ENCODE measurements around the gene KLHL6. TPM values are rescaled to one million over a fixed set of nuclear protein-coding genes. Genes with fewer than 3 reads are reported as not detected.

Gene KLHL6
- total and polyA plus RNA-seq, 2 of the 13 experiments (the other 11 are each of a cell fraction or from before 2014, with no cell fraction given) = not detected

- TF ChIP-seq FOXA1 (IDR thresholded peaks at IDR 0.05) = no peak
- no peak for TF ChIP-seq FOXA1 (CRISPR knock-in tag; IDR thresholded peaks at IDR 0.05)
- no peak for TF ChIP-seq ZNF431 (CRISPR knock-in tag; IDR thresholded peaks at IDR 0.05; ENCODE audit: borderline replicate concordance, low read depth)
- no peak for TF ChIP-seq ATF7-NPFF (CRISPR knock-in tag; IDR thresholded peaks at IDR 0.05; ENCODE audit: low read depth)
- TF ChIP-seq ZNF234 (CRISPR knock-in tag; conservative IDR thresholded peaks at IDR 0.05) = no peak
- TF ChIP-seq ETV6 (CRISPR knock-in tag; conservative IDR thresholded peaks at IDR 0.05) = no peak
- TF ChIP-seq PHF8 (CRISPR knock-in tag; IDR thresholded peaks at IDR 0.05) = no peak
- TF ChIP-seq CCAR2 (optimal IDR thresholded peaks at IDR 0.05; ENCODE audit: low read depth, low read length) = no peak
- TF ChIP-seq PBX2 (CRISPR knock-in tag; IDR thresholded peaks at IDR 0.05) = no peak
- no peak for TF ChIP-seq ZFP36L1 (CRISPR knock-in tag; IDR thresholded peaks at IDR 0.05)
- TF ChIP-seq RBFOX2 (IDR thresholded peaks at IDR 0.05; ENCODE audit: low read depth, low read length) = no peak
- no peak for TF ChIP-seq MAFG (CRISPR knock-in tag; IDR thresholded peaks at IDR 0.05)
- no peak for TF ChIP-seq ZBTB14 (CRISPR knock-in tag; IDR thresholded peaks at IDR 0.05)
- TF ChIP-seq CHD2 (IDR thresholded peaks at IDR 0.05; ENCODE audit: low read depth, low read length) = no peak
- TF ChIP-seq CBFB (CRISPR knock-in tag; IDR thresholded peaks at IDR 0.05) = no peak
- no peak for TF ChIP-seq ZNF878 (CRISPR knock-in tag; IDR thresholded peaks at IDR 0.05)
- intact Hi-C loops (cut with micrococcal nuclease; ENCODE audit: unreplicated experiment) = no loop called here
- CTCF ChIA-PET (ENCODE audit: low intra/inter-chr PET ratio, low total read pairs) = no interaction called here
These were observed 48.7 kb downstream of the KLHL6 start for GRCh38 chr3:183506674-183507320.

More at GRCh38 chr3:183506674-183507320, 48.7 kb downstream of the KLHL6 start:
- in situ Hi-C loops (cut with HindIII; ENCODE audit: extremely low pct_ligation_motif_present, low pct_unique_long_range_greater_than_20kb) = no loop called here
- no peak overlapping the region for H2AFZ ChIP-seq (ENCODE audit: low read length)
- no peaks in the 10 kb centered on the region for H3K36me3 ChIP-seq (replicated peaks in 1 of 2; ENCODE audit: control insufficient read depth in 1 of 2, insufficient read depth in 2 of 2, low read length in 2 of 2)
- DNase-seq (ENCODE audit: low spot score) = no peak
- BruUV-seq (replicated peaks) = no TSS peak
- H4K20me1 ChIP-seq (ENCODE audit: insufficient read depth, low read length) = no peaks in the 10 kb centered on the region
- H3K9ac ChIP-seq (ENCODE audit: insufficient read depth, low read depth, low read length) = no peak overlapping the region
- H3K4me3 ChIP-seq (replicated peaks in 1 of 3; ENCODE audit: insufficient read depth in 1 of 3, low read depth in 2 of 3, low read length in 3 of 3) = no peak overlapping the region
- no peak for FAIRE-seq
- H3K27me3 ChIP-seq (ENCODE audit: control insufficient read depth in 1 of 2, insufficient read depth in 2 of 2, low read length in 2 of 2) = no peaks in the 10 kb centered on the region; a peak in 3 of 5 replicates
- H3K4me2 ChIP-seq (ENCODE audit: low read depth, low read length) = no peak overlapping the region
- 15% methylated on average over 3 of the region's 3 CpGs for WGBS (ENCODE audit: low lambda C conversion rate)
- no peak overlapping the region for H3K27ac ChIP-seq (ENCODE audit: extremely low read length, insufficient read depth, low read length)
- peaks cover 17% of the 10 kb centered on the region for H3K4me1 ChIP-seq (ENCODE audit: insufficient read depth, low read length)
- H3K9me3 ChIP-seq (ENCODE audit: low read length) = no peaks in the 10 kb centered on the region
- H3K79me2 ChIP-seq (ENCODE audit: insufficient read depth, low read length) = no peaks in the 10 kb centered on the region
- POLR2A ChIA-PET = no interaction called here
- no peak for ATAC-seq

Measured in HepG2 (cell line).